HCT116 (cell line): ENCODE results near the gene ARSB. TPM values are rescaled to one million over a fixed set of nuclear protein-coding genes. Genes with fewer than 3 reads are reported as not detected.

ENCODE experiments used
- ATAC-seq: fragments of 200-7000 bp; cut with Tn5 transposase; 2 replicates; pipeline ENCODE4 v1.9.1; 2020; ENCODE audit warnings: mild to moderate bottlenecking, moderate library complexity
- BruUV-seq: library from RNA; stranded (reverse); fragments of 400-500 nt; replicated peaks from 2 replicates; lab custom pipeline; 2021; lab: Mats Ljungman, UMichigan
- CTCF ChIA-PET: fragments of 300-600 bp; sonication (Branson Sonifier 250); formaldehyde crosslinking; loops from one replicate; lab custom pipeline; 2021; ENCODE audit warnings: antibody characterized with exemption; lab: Charles Lee
- POLR2A ChIA-PET: fragments of 300-600, 350-600 bp; sonication (Branson Sonifier 250); formaldehyde crosslinking; loops from one replicate; lab custom pipeline; 2021; ENCODE audit warnings: antibody characterized with exemption; lab: Charles Lee
- RAD21 ChIA-PET, 2 experiments: fragments of 300-600 bp; sonication (Branson Sonifier 250); formaldehyde crosslinking; loops; one replicate each; lab custom pipeline; 2023; ENCODE audit warnings: low total read pairs in 2 of 2; ENCODE audit not compliant: uncharacterized antibody in 2 of 2, unreplicated experiment in 2 of 2, low non-redundant PET in 1 of 2; lab: Charles Lee
- DNase-seq: peaks from one replicate; pipeline ENCODE4 v3.0.0-alpha.2; 2010; ENCODE audit warnings: low read depth, low spot score
- H2AFZ ChIP-seq: fragments of 200-600 bp; shearing (Covaris generic), sonication (generic); 2 replicates; pipeline ENCODE4 v1.6.1; 2017; ENCODE audit warnings: low read depth, mixed run types, mixed read lengths, antibody characterized with exemption, low read length; ENCODE audit not compliant: poor library complexity, severe bottlenecking
- H3K27ac ChIP-seq: 2 replicates; pipeline ENCODE4 v1.5.1; 2012; ENCODE audit warnings: low read depth, low read length
- H3K27me3 ChIP-seq: fragments of 200-600 bp; sonication (generic); 2 replicates; pipeline ENCODE4 v1.6.1; 2016; ENCODE audit warnings: mixed run types, low read length, mixed read lengths; ENCODE audit not compliant: insufficient read depth
- H3K36me3 ChIP-seq, 2 experiments: fragments of 200-500 bp in 1 of 2; fragments of 200-600 bp in 1 of 2; sonication (Bioruptor generic) in 1 of 2; sonication (generic) in 1 of 2; 2 replicates each; pipeline versions ENCODE4 v1.5.1 to v1.6.1; 2014 to 2016; ENCODE audit warnings: low read length in 2 of 2, inconsistent platforms in 1 of 2, mixed read lengths in 1 of 2, mixed run types in 1 of 2; ENCODE audit not compliant: insufficient read depth in 2 of 2, control insufficient read depth in 1 of 2
- H3K4me1 ChIP-seq, 2 experiments: fragments of 200-600 bp in 1 of 2; sonication (generic) in 1 of 2; 2 replicates each; pipeline versions ENCODE4 v1.5.1 to v1.6.1; 2012 to 2017; ENCODE audit warnings: low read length in 2 of 2, inconsistent platforms in 1 of 2, mild to moderate bottlenecking in 1 of 2, mixed read lengths in 1 of 2, mixed run types in 1 of 2, moderate library complexity in 1 of 2; ENCODE audit not compliant: insufficient read depth in 2 of 2, control insufficient read depth in 1 of 2
- H3K4me2 ChIP-seq: fragments of 200-600 bp; sonication (generic); 2 replicates; pipeline ENCODE4 v1.6.1; 2017; ENCODE audit warnings: mixed run types, low read length, mixed read lengths
- H3K4me3 ChIP-seq, 2 experiments: fragments of 200-600 bp in 1 of 2; sonication (generic) in 1 of 2; replicated peaks in 1 of 2; 2 replicates each; pipeline ENCODE4 v1.5.1; 2011 to 2016; ENCODE audit warnings: low read length in 2 of 2, control low read depth in 1 of 2, low read depth in 1 of 2, mild to moderate bottlenecking in 1 of 2, mixed read lengths in 1 of 2, mixed run types in 1 of 2
- H3K79me2 ChIP-seq: fragments of 200-600 bp; sonication (generic); 2 replicates; pipeline ENCODE4 v1.6.1; 2017; ENCODE audit warnings: mild to moderate bottlenecking, mixed run types, low read length, moderate library complexity, mixed read lengths; ENCODE audit not compliant: insufficient read depth
- H3K9ac ChIP-seq: fragments of 200-600 bp; sonication (generic); 2 replicates; pipeline ENCODE4 v1.6.1; 2016; ENCODE audit warnings: low read length, mixed read lengths
- H3K9me2 ChIP-seq: fragments of 200-600 bp; sonication (generic), shearing (Covaris generic); 2 replicates; pipeline ENCODE4 v1.6.1; 2017; ENCODE audit warnings: mixed run types, mild to moderate bottlenecking, moderate library complexity; ENCODE audit not compliant: insufficient read depth
- H3K9me3 ChIP-seq, 2 experiments: fragments of 200-500 bp in 1 of 2; fragments of 200-600 bp in 1 of 2; sonication (Bioruptor generic) in 1 of 2; sonication (generic) in 1 of 2; 2 replicates each; pipeline ENCODE4 v1.6.1; 2014 to 2017; ENCODE audit warnings: low read length in 2 of 2, mixed read lengths in 2 of 2, inconsistent platforms in 1 of 2, low read depth in 1 of 2, mild to moderate bottlenecking in 1 of 2, mixed run types in 1 of 2, moderate library complexity in 1 of 2; ENCODE audit not compliant: control insufficient read depth in 1 of 2, insufficient read depth in 1 of 2
- H4K20me1 ChIP-seq: fragments of 200-600 bp; sonication (generic), shearing (Covaris generic); 2 replicates; pipeline ENCODE4 v1.6.1; 2017; ENCODE audit warnings: mixed run types, mild to moderate bottlenecking, moderate library complexity; ENCODE audit not compliant: insufficient read depth
- ATF3 ChIP-seq: IDR thresholded peaks from 2 replicates; pipeline ENCODE4 v1.6.1; 2012
- CBX3 ChIP-seq: IDR thresholded peaks from 2 replicates; pipeline ENCODE4 v1.6.1; 2012; ENCODE audit warnings: low read depth
- FOSL1 ChIP-seq: IDR thresholded peaks from 2 replicates; pipeline ENCODE4 v1.6.1; 2012; ENCODE audit warnings: low read depth
- POLR2AphosphoS5 ChIP-seq: IDR thresholded peaks from 2 replicates; pipeline ENCODE4 v1.6.1; 2011; ENCODE audit warnings: mild to moderate bottlenecking, low read depth, low read length, moderate library complexity
- REST ChIP-seq: IDR thresholded peaks from 2 replicates; pipeline ENCODE4 v1.6.1; 2012; ENCODE audit warnings: low read depth
- SIN3A ChIP-seq: IDR thresholded peaks from 2 replicates; pipeline ENCODE4 v1.6.1; 2012; ENCODE audit warnings: low read depth
- SP1 ChIP-seq: IDR thresholded peaks from 2 replicates; pipeline ENCODE4 v1.6.1; 2012; ENCODE audit warnings: low read depth
- SRF ChIP-seq: IDR thresholded peaks from 2 replicates; pipeline ENCODE4 v1.6.1; 2012; ENCODE audit warnings: low read depth
- TCF7L2 ChIP-seq: IDR thresholded peaks from 2 replicates; pipeline ENCODE4 v1.7.0; 2011; ENCODE audit warnings: borderline replicate concordance, inconsistent platforms; ENCODE audit not compliant: insufficient read depth, insufficient read length; ENCODE audit errors: extremely low read depth
- ZBTB33 ChIP-seq: IDR thresholded peaks from 2 replicates; pipeline ENCODE4 v1.6.1; 2011; ENCODE audit warnings: mild to moderate bottlenecking, low read length, moderate library complexity; ENCODE audit not compliant: insufficient replicate concordance; ENCODE audit errors: extremely low read depth
- ZFX ChIP-seq: fragments of 450-650 bp; IDR thresholded peaks from 2 replicates; pipeline ENCODE4 v1.6.1; 2017
- intact Hi-C: fragments of 100-400 bp; cut with micrococcal nuclease; formaldehyde crosslinking; loops from 2 replicates; pipeline ENCODE4 v1.10.0; 2022
- total RNA-seq: library from RNA; stranded (reverse); gene quantifications from one replicate; pipeline ENCODE4 v1.2.1, GENCODE V29; 2021; ENCODE audit not compliant: unreplicated experiment
- TF ChIP-seq, protein P1 (sequence below): IDR thresholded peaks from 2 replicates; pipeline ENCODE4 v1.6.1; 2012

ARSB gene
- total RNA-seq, 1 experiment from 2014 or later: 4.8 TPM

- CTCF ChIA-PET: no interaction called here
- no TSS peak for BruUV-seq
- no peak overlapping the region for H2AFZ ChIP-seq
- H3K4me2 ChIP-seq: no peak overlapping the region
- H3K36me3 ChIP-seq: no peaks in the 10 kb centered on the region
- no peaks in the 10 kb centered on the region for H4K20me1 ChIP-seq
- TF ChIP-seq FOSL1 (no peak), SP1 (no peak), ZBTB33 (no peak), REST (no peak), POLR2AphosphoS5 (no peak), TCF7L2 (no peak), SRF (no peak), ZFX (no peak), SIN3A (no peak), ATF3 (no peak), CBX3 (no peak)
- TF ChIP-seq, protein P1, sequence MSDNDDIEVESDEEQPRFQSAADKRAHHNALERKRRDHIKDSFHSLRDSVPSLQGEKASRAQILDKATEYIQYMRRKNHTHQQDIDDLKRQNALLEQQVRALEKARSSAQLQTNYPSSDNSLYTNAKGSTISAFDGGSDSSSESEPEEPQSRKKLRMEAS: no peak
- intact Hi-C loops: no loop called here
- DNase-seq (no peak), ATAC-seq (no peak)
- H3K27ac ChIP-seq: no peak overlapping the region
- POLR2A ChIA-PET: no interaction called here
- no peaks in the 10 kb centered on the region for H3K27me3 ChIP-seq
- H3K4me1 ChIP-seq: peaks cover 8 to 15% of the 10 kb centered on the region in 2 experiments; a peak in 3 of 4 replicates
- RAD21 ChIA-PET: no interaction called here
- H3K4me3 ChIP-seq: no peak overlapping the region
- no peak overlapping the region for H3K9ac ChIP-seq
- no peaks in the 10 kb centered on the region for H3K79me2 ChIP-seq
- no peaks in the 10 kb centered on the region for H3K9me2 ChIP-seq
- no peaks in the 10 kb centered on the region for H3K9me3 ChIP-seq
Observed at GRCh38 chr5:78734950-78735349, 250.2 kb downstream of the ARSB start.
